ENCODE results near the gene SELENOK. TPM values are rescaled to one million over a fixed set of nuclear protein-coding genes. Genes with fewer than 3 reads are reported as not detected.

The SELENOK gene
- total and polyA plus RNA-seq, 2 donors (not counting 3 experiments of a cell fraction or from before 2014, with no cell fraction given): 26.1 to 35.2 TPM

DNA sequence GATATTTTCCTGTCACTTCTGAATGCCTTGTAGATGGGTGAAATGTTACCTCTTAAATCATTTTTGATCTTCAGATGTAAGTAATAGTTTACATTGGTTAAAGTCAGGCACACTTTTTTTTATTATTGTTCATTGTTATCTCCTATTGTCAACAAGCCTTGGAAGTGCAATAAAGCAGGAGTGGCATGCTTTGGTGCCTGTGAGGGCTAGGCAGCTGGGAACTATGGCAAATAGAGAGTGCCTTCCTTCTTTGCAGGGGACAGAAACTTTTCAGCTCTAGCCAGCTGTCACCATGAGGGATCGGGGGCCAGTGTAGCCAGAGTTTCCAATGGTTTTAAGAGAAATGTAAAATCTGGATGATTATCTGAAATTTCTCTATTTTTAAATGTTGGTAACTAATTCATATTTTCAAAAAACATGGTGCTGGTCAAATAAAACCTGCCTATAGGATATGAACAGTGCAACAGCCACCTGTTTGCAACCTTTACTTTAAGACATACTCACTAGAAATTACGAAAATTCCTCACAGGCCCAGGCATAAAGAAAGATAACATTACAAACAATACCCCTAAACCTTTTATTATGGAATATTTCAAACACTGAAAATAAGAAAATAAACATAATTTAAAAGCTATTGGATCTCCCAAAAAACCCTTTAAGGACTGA lies 9.1 kb upstream of the SELENOK start:
- TF ChIP-seq JUN (IDR thresholded peaks at IDR 0.05; ENCODE audit: borderline replicate concordance, insufficient read depth, insufficient read length, low read depth): no peak
- TF ChIP-seq FOS (IDR thresholded peaks at IDR 0.05; ENCODE audit: borderline replicate concordance, insufficient read depth, low read length): no peak
- TF ChIP-seq, protein P1, sequence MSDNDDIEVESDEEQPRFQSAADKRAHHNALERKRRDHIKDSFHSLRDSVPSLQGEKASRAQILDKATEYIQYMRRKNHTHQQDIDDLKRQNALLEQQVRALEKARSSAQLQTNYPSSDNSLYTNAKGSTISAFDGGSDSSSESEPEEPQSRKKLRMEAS (IDR thresholded peaks at IDR 0.05; ENCODE audit: insufficient read depth, insufficient read length): no peak
- no peak for TF ChIP-seq GATA2 (IDR thresholded peaks at IDR 0.05; ENCODE audit: insufficient read depth, insufficient read length, low read depth, low read length)
- TF ChIP-seq POLR2A (IDR thresholded peaks at IDR 0.05; ENCODE audit: low read depth, low read length): no peak
- no peak for TF ChIP-seq POLR2AphosphoS5 (IDR thresholded peaks at IDR 0.05; ENCODE audit: insufficient read depth, low read depth, low read length)
- no peak for TF ChIP-seq EZH2 (IDR thresholded peaks at IDR 0.05; ENCODE audit: borderline replicate concordance, low read depth, low read length, severe bottlenecking)
- TF ChIP-seq MYC (IDR thresholded peaks at IDR 0.05; ENCODE audit: low read depth, low read length): no peak
- TF ChIP-seq, protein P2, sequence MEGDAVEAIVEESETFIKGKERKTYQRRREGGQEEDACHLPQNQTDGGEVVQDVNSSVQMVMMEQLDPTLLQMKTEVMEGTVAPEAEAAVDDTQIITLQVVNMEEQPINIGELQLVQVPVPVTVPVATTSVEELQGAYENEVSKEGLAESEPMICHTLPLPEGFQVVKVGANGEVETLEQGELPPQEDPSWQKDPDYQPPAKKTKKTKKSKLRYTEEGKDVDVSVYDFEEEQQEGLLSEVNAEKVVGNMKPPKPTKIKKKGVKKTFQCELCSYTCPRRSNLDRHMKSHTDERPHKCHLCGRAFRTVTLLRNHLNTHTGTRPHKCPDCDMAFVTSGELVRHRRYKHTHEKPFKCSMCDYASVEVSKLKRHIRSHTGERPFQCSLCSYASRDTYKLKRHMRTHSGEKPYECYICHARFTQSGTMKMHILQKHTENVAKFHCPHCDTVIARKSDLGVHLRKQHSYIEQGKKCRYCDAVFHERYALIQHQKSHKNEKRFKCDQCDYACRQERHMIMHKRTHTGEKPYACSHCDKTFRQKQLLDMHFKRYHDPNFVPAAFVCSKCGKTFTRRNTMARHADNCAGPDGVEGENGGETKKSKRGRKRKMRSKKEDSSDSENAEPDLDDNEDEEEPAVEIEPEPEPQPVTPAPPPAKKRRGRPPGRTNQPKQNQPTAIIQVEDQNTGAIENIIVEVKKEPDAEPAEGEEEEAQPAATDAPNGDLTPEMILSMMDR (IDR thresholded peaks at IDR 0.05; ENCODE audit: extremely low read depth in 1 of 2, insufficient read depth in 1 of 2, low read depth in 1 of 2, low read length in 2 of 2): no peak
- H3K36me3 ChIP-seq (ENCODE audit: control insufficient read depth in 2 of 2, extremely low read depth in 1 of 2, insufficient read depth in 2 of 2, low read length in 2 of 2): no peaks in the 10 kb centered on the region
- FAIRE-seq (no peak), DNase-seq (ENCODE audit: low read depth, low spot score) (no peak)
- no peaks in the 10 kb centered on the region for H3K9me3 ChIP-seq (replicated peaks; ENCODE audit: control insufficient read depth, insufficient read depth, low read length)
- dilution Hi-C loops (cut with MboI; ENCODE audit: extremely low pct_ligation_motif_present, low sequenced_read_pairs) (no loop called here), intact Hi-C loops (cut with micrococcal nuclease) (no loop called here)
- POLR2A ChIA-PET: no interaction called here
- CTCF ChIA-PET: interaction anchor here (1.0 to 1.8 kb wide), 2 partner anchors 9 to 38 kb away, joined by 5 to 7 read pairs; no protein-coding TSS in a partner anchor
- no peak overlapping the region for H2AFZ ChIP-seq (ENCODE audit: low read depth, low read length)
- no peak overlapping the region for H3K9ac ChIP-seq (replicated peaks; ENCODE audit: extremely low read depth, insufficient read depth, low read length)
- no peaks in the 10 kb centered on the region for H3K4me1 ChIP-seq (ENCODE audit: control insufficient read depth, extremely low read depth, insufficient read depth, low read length)
- no peaks in the 10 kb centered on the region for H3K79me2 ChIP-seq (ENCODE audit: control insufficient read depth, insufficient read depth, low read length)
- no TSS peak for BruUV-seq (replicated peaks)
- H3K27me3 ChIP-seq (ENCODE audit: control insufficient read depth in 2 of 2, insufficient read depth in 2 of 2, low read length in 2 of 2): peaks cover 4 to 32% of the 10 kb centered on the region in 2 experiments
- H3K27ac ChIP-seq (ENCODE audit: insufficient read depth, low read depth, low read length): no peak overlapping the region
- H3K4me2 ChIP-seq (ENCODE audit: insufficient read depth, low read length): no peak overlapping the region
- no peaks in the 10 kb centered on the region for H4K20me1 ChIP-seq (replicated peaks; ENCODE audit: control insufficient read depth, extremely low read depth, insufficient read depth, low read length)
- H3K4me3 ChIP-seq (replicated peaks in 1 of 3; ENCODE audit: insufficient read depth in 1 of 3, low read depth in 1 of 3, low read length in 3 of 3): no peak overlapping the region
- no peaks in the 10 kb centered on the region for H3K9me1 ChIP-seq (replicated peaks; ENCODE audit: control insufficient read depth, extremely low read depth, insufficient read depth, low read length)

All from endothelial cell of umbilical vein (primary cell).